Coronary artery (tissue), 2 donors: ENCODE results near the gene PRADC1.
"Not testable (repeated sequence)": the region's sequence is repeated elsewhere in the genome, so short reads cannot be mapped to it uniquely, and the experiment has no call there.

Experiments used
- DNase-seq: peaks from one replicate; pipeline ENCODE4 v3.0.0-alpha.2; 2017; ENCODE audit warnings: low spot score
- H3K27ac ChIP-seq, 2 donors: fragments of 200-600 bp; sonication (generic); one replicate each; pipeline ENCODE4 v1.5.1; 2016 to 2019
- H3K4me3 ChIP-seq: fragments of 200-600 bp; sonication (generic); 2 replicates; pipeline ENCODE4 v1.5.1; 2016; ENCODE audit warnings: mild to moderate bottlenecking, moderate library complexity
- CTCF ChIP-seq: fragments of 200-600 bp; sonication (generic); IDR thresholded peaks from one replicate; pipeline ENCODE4 v1.5.1; 2019; ENCODE audit warnings: antibody characterized with exemption

The PRADC1 gene

GRCh38 chr2:73263540-73264331 is 30.7 kb upstream of the PRADC1 start:
- no peak for TF ChIP-seq CTCF
- Histone ChIP-seq H3K27ac (no peak overlapping the region), H3K4me3 (no peak overlapping the region)
- no peak for DNase-seq

GRCh38 chr2:73262691-73263429 is 29.8 kb upstream of the PRADC1 start:
- not testable (repeated sequence) for H3K27ac ChIP-seq, DNase-seq, H3K4me3 ChIP-seq

DNA sequence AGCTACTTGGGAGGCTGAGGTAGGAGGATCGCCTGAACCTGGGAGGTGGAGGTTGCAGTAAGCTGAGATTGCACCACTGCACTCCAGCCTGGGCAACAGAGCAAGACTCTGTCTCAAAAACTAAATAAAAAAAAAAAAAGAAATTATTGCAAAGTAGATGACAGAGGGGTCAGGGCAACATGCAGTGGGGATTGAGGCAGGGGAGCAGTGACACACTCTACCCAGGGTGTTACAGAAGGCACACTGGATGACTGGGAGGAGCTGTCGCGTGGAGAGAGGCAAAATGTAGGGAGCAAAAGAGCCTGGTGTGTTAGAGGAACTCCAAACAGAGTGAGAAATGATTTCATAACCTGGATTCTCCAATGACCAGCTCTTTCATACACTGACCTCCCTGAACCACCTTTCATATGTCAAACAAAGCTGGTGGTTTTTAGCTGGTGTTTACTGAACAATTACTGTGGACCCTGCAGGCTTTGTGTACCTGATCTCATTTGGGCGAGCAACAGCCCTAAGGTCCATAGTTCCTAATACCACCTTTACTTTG is 29.1 kb upstream of the PRADC1 start:
- H3K27ac ChIP-seq, result no peak overlapping the region
- no peak overlapping the region for H3K4me3 ChIP-seq
- DNase-seq, result no peak
- TF ChIP-seq CTCF, result no peak

GRCh38 chr2:73260338-73260984 is 27.4 kb upstream of the PRADC1 start:
- Histone ChIP-seq H3K27ac (no peak overlapping the region), H3K4me3 (no peak overlapping the region)
- no peak for DNase-seq
- TF ChIP-seq CTCF, result no peak

DNA sequence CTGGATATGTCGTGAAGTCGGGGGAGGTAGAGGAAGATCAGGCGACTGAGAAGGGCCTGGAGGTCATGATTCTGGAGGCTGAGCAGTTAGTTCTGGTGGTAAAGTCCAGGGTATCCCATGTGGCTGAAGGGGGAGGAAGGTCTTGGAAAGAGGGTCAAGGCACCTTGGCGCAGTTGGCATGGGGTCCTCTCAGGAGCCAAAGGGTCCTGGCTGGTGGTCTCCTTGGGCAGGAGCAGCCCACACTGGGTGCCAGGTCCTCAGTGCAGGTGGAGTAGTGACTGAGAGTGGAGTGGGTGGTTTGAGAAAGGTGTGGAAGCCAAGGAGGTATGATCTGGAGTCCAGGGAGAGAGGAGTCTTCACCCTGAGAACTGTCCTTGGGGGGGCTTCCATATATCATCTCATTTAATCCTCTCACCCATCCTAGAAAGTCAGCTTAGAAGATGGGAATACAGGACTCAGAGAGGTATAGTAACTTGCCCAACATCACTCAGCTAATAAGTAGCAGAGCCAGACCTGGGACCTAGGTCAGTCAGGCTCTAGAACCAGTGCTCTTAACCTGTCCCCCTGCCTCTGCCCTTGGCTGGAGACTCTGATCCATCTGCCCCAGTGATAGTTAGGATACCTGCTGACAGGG is 26.8 kb upstream of the PRADC1 start:
- no peak overlapping the region for H3K4me3 ChIP-seq
- no peak for TF ChIP-seq CTCF
- no peak overlapping the region for H3K27ac ChIP-seq
- no peak for DNase-seq

DNA sequence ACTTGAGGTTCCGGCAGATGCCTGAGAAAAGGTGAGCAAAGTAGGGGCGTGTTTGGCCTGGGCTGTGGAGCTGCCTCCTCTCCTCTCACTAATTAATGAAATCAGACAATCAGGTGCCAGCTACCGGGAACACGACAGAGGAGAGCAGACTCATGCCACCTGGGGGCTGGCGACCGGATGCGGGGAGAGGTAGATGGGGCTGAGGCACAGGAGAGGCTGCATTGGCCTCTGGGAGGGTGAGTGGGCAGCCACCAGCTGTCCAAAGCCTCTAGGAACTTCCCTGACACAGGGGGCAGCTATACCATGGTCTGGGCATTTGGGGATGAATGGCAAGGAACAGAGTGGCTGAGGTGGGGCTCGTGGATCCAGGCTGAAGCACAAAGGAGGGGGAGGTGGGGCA is 26.2 kb upstream of the PRADC1 start:
- Histone ChIP-seq H3K27ac (no peak overlapping the region), H3K4me3 (no peak overlapping the region)
- no peak for TF ChIP-seq CTCF
- no peak for DNase-seq

- H3K27ac ChIP-seq, result no peak overlapping the region
- DNase-seq, result no peak
- H3K4me3 ChIP-seq, result no peak overlapping the region
- TF ChIP-seq CTCF, result no peak
Measured at GRCh38 chr2:73258913-73259215, 25.8 kb upstream of the PRADC1 start.
